ENCODE measurements around the gene TTR. TPM values are rescaled to one million over a fixed set of nuclear protein-coding genes. Genes with fewer than 3 reads are reported as not detected.

Gene TTR
- total RNA-seq, 1 experiment from 2014 or later, result 139 TPM

DNA sequence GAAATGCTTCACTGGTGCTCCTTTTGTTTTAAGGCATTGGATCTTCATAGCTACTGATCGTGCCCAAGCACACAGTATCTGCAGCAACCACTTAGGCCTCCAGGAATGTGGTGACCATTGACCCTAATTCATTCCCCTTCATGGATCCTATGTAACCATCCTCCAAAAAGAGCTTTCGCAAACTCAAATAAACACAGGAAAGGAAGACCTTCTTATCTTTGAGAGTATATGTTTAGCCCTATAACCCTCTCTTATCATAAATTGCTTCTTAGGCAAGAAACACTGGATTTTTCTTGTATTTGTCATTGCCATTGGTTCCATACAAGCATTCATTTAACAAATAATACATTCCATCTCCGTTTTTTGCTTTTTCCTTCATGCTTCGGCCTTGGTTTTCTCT lies 4.1 kb upstream of the TTR start:
- peaks cover 16% of the 10 kb centered on the region for H3K9me3 Mint-ChIP-seq (ENCODE audit: unreplicated experiment)
- peaks cover 21% of the 10 kb centered on the region for H3K36me3 Mint-ChIP-seq (ENCODE audit: insufficient read depth, unreplicated experiment)
- Histone ChIP-seq H3K36me3 (ENCODE audit: control insufficient read depth, insufficient read depth, low read length) (no peaks in the 10 kb centered on the region; the same call in 1 of the 2 replicates), H3K27me3 (replicated peaks; ENCODE audit: control insufficient read depth, insufficient read depth, low read length) (no peaks in the 10 kb centered on the region), H3K4me3 (ENCODE audit: low read depth, low read length) (no peak overlapping the region), H3K4me1 (peaks cover 51% of the 10 kb centered on the region), H3K9me3 (no peaks in the 10 kb centered on the region)
- no peaks in the 10 kb centered on the region for H3K27me3 Mint-ChIP-seq (ENCODE audit: insufficient read depth, unreplicated experiment)
- peaks cover 27% of the 10 kb centered on the region for H3K4me1 Mint-ChIP-seq (ENCODE audit: low read depth, unreplicated experiment)
- CTCF ChIA-PET, result interaction anchor here (0.7 to 0.9 kb wide), 2 partner anchors 22 to 30 kb away, joined by 3 read pairs; no protein-coding TSS in a partner anchor
- intact Hi-C loops (cut with micrococcal nuclease; ENCODE audit: unreplicated experiment), result loop anchor here (1.0 to 5.0 kb wide), 5 partner anchors 24 to 505 kb away; partner anchors contain the start of gene RNF138
- no TSS peak for BruUV-seq (replicated peaks)
- peak overlapping the region; percentile 79 for H3K27ac Mint-ChIP-seq (ENCODE audit: unreplicated experiment)
- H3K4me3 Mint-ChIP-seq (ENCODE audit: unreplicated experiment), result peak overlapping the region; percentile 49
- no peak for TF ChIP-seq CTCF (IDR thresholded peaks at IDR 0.05; ENCODE audit: insufficient read depth in 1 of 2, low read depth in 1 of 2, low read length in 1 of 2, severe bottlenecking in 1 of 2, unreplicated experiment in 1 of 2)
- POLR2A ChIA-PET, result interaction anchor here (1.1 kb wide), 1 partner anchor 75 kb away, joined by 3 read pairs; no protein-coding TSS in a partner anchor
- peak; percentile 66 to 73 for DNase-seq

DNA sequence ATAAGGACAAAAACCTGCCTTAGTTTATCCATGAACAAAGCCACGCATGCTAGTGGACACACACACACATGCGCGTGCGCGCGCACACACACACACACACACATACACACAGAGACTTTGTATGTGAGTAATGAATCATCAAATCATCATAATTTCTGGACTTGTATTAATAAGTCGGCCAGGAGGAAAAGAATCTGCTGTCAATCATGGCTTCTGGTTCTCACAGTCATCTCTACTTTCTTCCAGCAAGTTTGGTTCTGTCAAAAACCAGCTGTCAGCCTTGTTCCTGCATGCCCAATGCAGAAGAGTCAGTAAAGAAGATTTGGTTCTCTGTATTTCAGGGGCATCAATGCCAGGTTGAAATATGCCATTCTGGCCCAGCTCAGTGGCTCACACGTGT lies 1.1 kb upstream of the TTR start:
- ChIA-PET CTCF (interaction anchor here (0.7 kb wide), 1 partner anchor 28 kb away, joined by 4 read pairs; no protein-coding TSS in a partner anchor), POLR2A (no interaction called here)
- H3K9me3 Mint-ChIP-seq (ENCODE audit: unreplicated experiment), result no peaks in the 10 kb centered on the region
- H3K36me3 Mint-ChIP-seq (ENCODE audit: insufficient read depth, unreplicated experiment), result peaks cover 21% of the 10 kb centered on the region
- TF ChIP-seq CTCF (IDR thresholded peaks at IDR 0.05; ENCODE audit: insufficient read depth in 1 of 2, low read depth in 1 of 2, low read length in 1 of 2, severe bottlenecking in 1 of 2, unreplicated experiment in 1 of 2), result no peak
- Histone ChIP-seq H3K4me3 (ENCODE audit: low read depth, low read length) (no peak overlapping the region), H3K9me3 (no peaks in the 10 kb centered on the region), H3K4me1 (peaks cover 42% of the 10 kb centered on the region), H3K27me3 (replicated peaks; ENCODE audit: control insufficient read depth, insufficient read depth, low read length) (no peaks in the 10 kb centered on the region), H3K36me3 (ENCODE audit: control insufficient read depth, insufficient read depth, low read length) (no peaks in the 10 kb centered on the region)
- no peak for DNase-seq
- intact Hi-C loops (cut with micrococcal nuclease; ENCODE audit: unreplicated experiment), result no loop called here
- BruUV-seq (replicated peaks), result no TSS peak
- H3K27ac Mint-ChIP-seq (ENCODE audit: unreplicated experiment), result peak overlapping the region; percentile 48
- H3K4me1 Mint-ChIP-seq (ENCODE audit: low read depth, unreplicated experiment), result peaks cover 9% of the 10 kb centered on the region
- no peaks in the 10 kb centered on the region for H3K27me3 Mint-ChIP-seq (ENCODE audit: insufficient read depth, unreplicated experiment)
- no peak overlapping the region for H3K4me3 Mint-ChIP-seq (ENCODE audit: unreplicated experiment)

GRCh38 chr18:31591113-31591512 lies 564 bp upstream of the TTR start:
- intact Hi-C loops (cut with micrococcal nuclease; ENCODE audit: unreplicated experiment), result no loop called here
- no peak for TF ChIP-seq CTCF (IDR thresholded peaks at IDR 0.05; ENCODE audit: insufficient read depth in 1 of 2, low read depth in 1 of 2, low read length in 1 of 2, severe bottlenecking in 1 of 2, unreplicated experiment in 1 of 2)
- H3K27me3 ChIP-seq (replicated peaks; ENCODE audit: control insufficient read depth, insufficient read depth, low read length), result no peaks in the 10 kb centered on the region
- Mint-ChIP-seq H3K4me1 (ENCODE audit: low read depth, unreplicated experiment) (peaks cover 9% of the 10 kb centered on the region), H3K9me3 (ENCODE audit: unreplicated experiment) (no peaks in the 10 kb centered on the region), H3K27me3 (ENCODE audit: insufficient read depth, unreplicated experiment) (no peaks in the 10 kb centered on the region), H3K4me3 (ENCODE audit: unreplicated experiment) (peak overlapping the region; percentile 50), H3K36me3 (ENCODE audit: insufficient read depth, unreplicated experiment) (peaks cover 24% of the 10 kb centered on the region), H3K27ac (ENCODE audit: unreplicated experiment) (peak overlapping the region; percentile 48)
- no peaks in the 10 kb centered on the region for H3K36me3 ChIP-seq (ENCODE audit: control insufficient read depth, insufficient read depth, low read length)
- ChIA-PET CTCF (interaction anchor here (0.7 kb wide), 1 partner anchor 29 kb away, joined by 4 read pairs; no protein-coding TSS in a partner anchor), POLR2A (no interaction called here)
- peaks cover 37% of the 10 kb centered on the region for H3K4me1 ChIP-seq
- BruUV-seq (replicated peaks), result no TSS peak
- no peak overlapping the region for H3K4me3 ChIP-seq (ENCODE audit: low read depth, low read length)
- no peak for DNase-seq
- H3K9me3 ChIP-seq, result no peaks in the 10 kb centered on the region

All from Caco-2 (cell line).